Peyer's patch (tissue), 4 donors: Measurements from ENCODE around the gene OR2A5. TPM values are rescaled to one million over a fixed set of nuclear protein-coding genes. Genes with fewer than 3 reads are reported as not detected.

Experiments used
- DNase-seq, 3 donors: peaks; one replicate each; pipeline ENCODE4 v3.0.0-alpha.2; 2017 to 2019
- H3K27ac ChIP-seq, 4 donors: fragments of 200-600 bp; sonication (generic); one replicate each; pipeline ENCODE4 v1.5.1; 2016 to 2019
- H3K27me3 ChIP-seq, 2 donors: fragments of 200-600 bp; sonication (generic); one replicate each; pipeline ENCODE4 v1.5.1; 2019
- H3K36me3 ChIP-seq, 3 donors: fragments of 200-600 bp; sonication (generic); one replicate each; pipeline ENCODE4 v1.5.1; 2016 to 2019
- H3K4me1 ChIP-seq, 4 donors: fragments of 200-600 bp; sonication (generic); one replicate each; pipeline ENCODE4 v1.5.1; 2016 to 2019
- H3K4me3 ChIP-seq, 4 donors: fragments of 200-600 bp; sonication (generic); 1 replicate in 3 of 4; 2 replicates in 1 of 4; pipeline ENCODE4 v1.5.1; 2016 to 2019; ENCODE audit warnings: mild to moderate bottlenecking in 1 of 4
- H3K9me3 ChIP-seq, 4 donors: fragments of 200-600 bp; sonication (generic); one replicate each; pipeline ENCODE4 v1.5.1; 2016 to 2019; ENCODE audit warnings: mild to moderate bottlenecking in 1 of 4
- CTCF ChIP-seq, 6 experiments: fragments of 450-650 bp in 4 of 6; fragments of 200-600 bp in 2 of 6; sonication (generic) in 1 of 6; IDR thresholded peaks; one replicate each; pipeline ENCODE4 v1.5.1; 2017 to 2019; ENCODE audit warnings: antibody characterized with exemption in 6 of 6, mild to moderate bottlenecking in 3 of 6, moderate library complexity in 1 of 6
- POLR2A ChIP-seq, 2 donors: fragments of 450-650 bp; IDR thresholded peaks; one replicate each; pipeline ENCODE4 v1.5.1; 2017; ENCODE audit warnings: antibody characterized with exemption in 2 of 2, mild to moderate bottlenecking in 2 of 2, moderate library complexity in 2 of 2
- total RNA-seq, 4 donors: library from RNA; depleted of rRNA; stranded (reverse); fragments of >200 nt; gene quantifications; one replicate each; pipeline ENCODE4 v1.1.0, GENCODE V29; 2016

The OR2A5 gene
- not detected for total RNA-seq

DNA sequence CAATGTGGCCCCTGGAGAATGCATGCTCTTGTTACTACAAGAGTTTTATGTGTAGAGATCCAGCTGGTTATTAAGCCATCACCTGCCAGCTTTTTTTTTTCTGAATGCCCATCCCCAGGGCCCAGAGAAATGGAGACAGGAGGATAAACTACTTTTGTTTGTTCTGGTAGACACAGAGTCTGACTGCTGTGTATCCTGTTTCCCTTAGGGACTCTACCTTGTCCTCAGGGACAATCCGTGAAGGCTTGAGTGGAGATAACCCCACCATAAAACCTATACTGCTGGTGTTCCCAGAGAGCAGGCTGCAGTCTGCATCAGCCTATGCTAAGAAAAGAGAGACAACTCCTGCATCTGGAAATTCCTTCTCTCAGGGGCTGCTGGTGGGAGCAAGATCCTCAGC lies at the start of gene OR2A5:
Gene OR2A5, plus strand, starts transcription at position 301 of the 400 bp plus-strand sequence. CDS start 1,454 bp downstream, outside the sequence.
- H3K27ac ChIP-seq, result no peak within 1 kb of the TSS
- TF ChIP-seq CTCF (IDR thresholded peaks at IDR 0.05), result no peak
- TF ChIP-seq POLR2A (IDR thresholded peaks at IDR 0.05), result no peak
- H3K9me3 ChIP-seq, result no peaks in the 10 kb centered on the region
- no peak for DNase-seq
- no peaks in the 10 kb centered on the region for H3K36me3 ChIP-seq
- H3K27me3 ChIP-seq, result no peaks in the 10 kb centered on the region
- no peak within 1 kb of the TSS for H3K4me3 ChIP-seq
- no peaks in the 10 kb centered on the region for H3K4me1 ChIP-seq

DNA sequence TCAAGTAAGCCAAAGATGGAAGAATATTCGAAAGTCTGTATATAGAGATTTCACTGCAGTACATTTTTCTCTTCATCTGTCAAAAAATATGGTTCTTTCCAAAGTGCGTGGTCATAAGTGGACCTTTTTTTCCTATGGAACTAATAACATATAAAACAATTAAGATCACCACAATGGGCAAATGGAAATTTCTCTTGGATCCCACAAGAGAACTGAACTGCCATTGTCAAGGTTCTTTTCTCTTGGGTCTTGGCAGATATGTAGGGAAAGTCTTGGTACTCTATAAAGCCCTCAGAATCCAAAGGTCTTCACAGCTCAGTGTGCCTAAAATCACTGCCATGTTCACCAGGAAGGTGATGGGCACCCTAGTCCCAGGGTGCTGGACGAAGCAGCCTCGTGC lies 48.7 kb upstream of the OR2A5 start, which contains the start of gene OR6B1:
Gene OR6B1, plus strand, starts transcription at position 301 of the 400 bp plus-strand sequence. CDS start 3,677 bp downstream, outside the sequence.
- Histone ChIP-seq H3K4me1 (no peaks in the 10 kb centered on the region), H3K27me3 (no peaks in the 10 kb centered on the region), H3K36me3 (no peaks in the 10 kb centered on the region), H3K9me3 (no peaks in the 10 kb centered on the region), H3K27ac (no peak within 1 kb of the TSS), H3K4me3 (no peak within 1 kb of the TSS)
- no peak for DNase-seq
- TF ChIP-seq POLR2A (IDR thresholded peaks at IDR 0.05) (no peak), CTCF (IDR thresholded peaks at IDR 0.05) (no peak)

- no peaks in the 10 kb centered on the region for H3K9me3 ChIP-seq
- no peaks in the 10 kb centered on the region for H3K4me1 ChIP-seq
- no peak overlapping the region for H3K27ac ChIP-seq
- TF ChIP-seq POLR2A (IDR thresholded peaks at IDR 0.05) (no peak), CTCF (IDR thresholded peaks at IDR 0.05) (no peak)
- H3K27me3 ChIP-seq, result no peaks in the 10 kb centered on the region
- H3K36me3 ChIP-seq, result no peaks in the 10 kb centered on the region
- DNase-seq, result no peak
- H3K4me3 ChIP-seq, result no peak overlapping the region
These were observed 47.2 kb upstream of the OR2A5 start for GRCh38 chr7:144001543-144001942.

GRCh38 chr7:144004703-144005102 lies 44.0 kb upstream of the OR2A5 start:
- TF ChIP-seq CTCF (IDR thresholded peaks at IDR 0.05) (no peak), POLR2A (IDR thresholded peaks at IDR 0.05) (no peak)
- Histone ChIP-seq H3K27ac (no peak overlapping the region), H3K9me3 (peaks cover 0 to 6% (median 0%) of the 10 kb centered on the region in 4 donors), H3K36me3 (no peaks in the 10 kb centered on the region), H3K4me3 (no peak overlapping the region), H3K27me3 (no peaks in the 10 kb centered on the region), H3K4me1 (no peaks in the 10 kb centered on the region)
- no peak for DNase-seq

DNA sequence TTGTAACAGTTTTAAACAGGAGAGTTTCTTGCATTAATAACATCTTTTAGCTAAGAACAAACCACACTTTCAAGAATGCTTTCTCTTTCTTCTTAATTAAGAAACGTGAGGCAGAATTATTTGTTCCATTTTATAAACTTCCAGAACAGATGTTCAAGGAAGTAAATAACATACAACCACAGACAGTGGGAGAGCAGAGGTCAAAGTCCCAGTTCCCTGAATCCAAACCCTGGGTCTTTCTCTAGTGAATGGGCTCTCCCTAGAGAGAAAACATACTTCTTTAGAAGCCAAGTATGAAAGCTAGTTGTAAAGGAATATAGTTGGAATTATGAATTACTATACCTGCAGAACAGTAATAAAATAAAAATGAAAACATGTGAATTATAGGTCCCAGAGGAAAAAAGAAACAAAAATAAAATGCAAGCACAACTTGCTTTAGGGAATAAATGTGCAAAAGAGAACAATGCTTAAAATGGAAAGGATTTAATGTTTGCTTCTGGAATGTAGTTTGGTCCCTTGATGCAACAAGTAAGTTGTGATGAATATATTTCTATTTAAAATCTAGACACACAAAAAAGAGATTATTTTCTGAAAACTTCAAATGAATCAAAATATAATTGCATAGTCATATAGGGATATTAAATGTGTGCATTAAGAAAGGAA lies 42.6 kb upstream of the OR2A5 start:
- H3K27me3 ChIP-seq, result no peaks in the 10 kb centered on the region
- H3K27ac ChIP-seq, result no peak overlapping the region
- H3K36me3 ChIP-seq, result no peaks in the 10 kb centered on the region
- DNase-seq, result no peak
- H3K9me3 ChIP-seq, result peaks cover 0 to 8% (median 2%) of the 10 kb centered on the region in 4 donors
- H3K4me1 ChIP-seq, result no peaks in the 10 kb centered on the region
- TF ChIP-seq CTCF (IDR thresholded peaks at IDR 0.05) (no peak), POLR2A (IDR thresholded peaks at IDR 0.05) (no peak)
- H3K4me3 ChIP-seq, result no peak overlapping the region
